LHCN-M2 (cell line): ENCODE data around the gene PRKCB. TPM values are rescaled to one million over a fixed set of nuclear protein-coding genes. Genes with fewer than 3 reads are reported as not detected.

ENCODE experiments used
- DNase-seq: peaks from one replicate; pipeline ENCODE4 v3.0.0-alpha.2; 2012; ENCODE audit warnings: low read depth
- total RNA-seq: library from RNA; depleted of rRNA; stranded (reverse); fragments of >200 nt; gene quantifications from 2 replicates; pipeline ENCODE4 v1.2.3, GENCODE V29; 2014

Gene PRKCB
- total RNA-seq, 1 experiment from 2014 or later: not detected

DNA sequence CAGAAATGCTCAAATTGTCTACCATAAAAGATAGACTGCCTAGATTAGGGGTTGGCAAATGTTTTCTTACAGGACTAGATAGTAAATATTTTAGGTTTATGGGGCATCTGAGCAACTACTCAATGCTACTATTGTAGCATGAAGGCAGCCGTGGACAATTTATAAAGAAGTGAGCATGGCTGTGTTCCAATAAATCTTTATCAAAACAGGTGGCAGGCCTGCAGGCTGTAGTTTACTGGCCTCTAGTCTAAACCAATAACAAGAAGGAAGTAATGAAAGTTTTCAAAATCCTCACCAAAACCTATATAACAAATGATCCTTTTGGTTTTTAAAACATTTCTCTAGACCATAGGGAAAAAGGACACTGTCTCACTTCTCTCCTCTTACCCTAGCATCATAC is 105.2 kb downstream of the PRKCB start:
- DNase-seq: no peak

DNA sequence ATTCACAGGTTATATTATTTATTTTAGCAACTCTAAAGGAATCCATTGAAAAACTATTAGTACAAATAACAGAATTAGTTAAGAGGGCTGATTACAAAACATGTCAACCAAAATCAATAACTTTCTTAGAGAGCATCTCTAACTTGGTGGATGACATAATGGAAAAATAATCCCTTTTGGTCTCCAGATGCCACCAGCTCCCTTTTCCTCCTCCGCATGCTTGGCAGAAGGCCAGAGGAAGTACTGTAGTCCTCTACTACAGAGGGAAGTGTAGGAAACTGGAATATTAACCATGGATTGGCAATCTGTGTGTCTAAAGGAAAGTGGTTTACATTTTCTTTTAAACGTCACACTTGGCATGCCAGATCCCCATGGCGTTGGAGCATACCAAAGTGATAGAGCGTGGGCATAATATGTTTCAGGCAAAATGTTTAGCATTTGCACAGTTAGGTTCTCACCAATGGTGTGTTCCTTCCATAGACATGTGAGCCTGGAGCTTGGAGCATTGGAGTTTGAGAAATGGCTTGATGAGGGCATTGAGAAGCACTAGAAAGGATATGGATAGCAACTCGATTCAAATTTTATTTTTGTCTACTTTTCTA is 106.3 kb downstream of the PRKCB start:
- no peak for DNase-seq

DNA sequence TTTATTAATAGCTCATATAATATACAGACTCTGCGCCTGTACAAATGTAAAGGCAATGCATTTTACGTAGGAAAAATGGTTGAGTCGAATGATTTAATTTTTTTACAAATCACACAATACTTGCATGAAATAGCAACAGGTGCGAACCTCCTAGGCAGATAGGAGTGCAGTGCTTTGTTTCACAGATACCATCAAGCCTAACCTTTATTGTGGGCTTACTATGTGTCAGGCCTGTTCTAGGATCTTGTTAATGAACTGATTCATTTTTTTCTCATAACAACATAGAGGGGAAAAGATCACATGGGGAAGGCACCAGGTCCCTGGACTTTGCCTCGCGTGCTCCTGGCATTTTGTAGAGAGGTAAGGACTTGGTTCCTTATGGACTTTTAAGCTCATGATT is 107.8 kb downstream of the PRKCB start:
- DNase-seq: no peak

DNA sequence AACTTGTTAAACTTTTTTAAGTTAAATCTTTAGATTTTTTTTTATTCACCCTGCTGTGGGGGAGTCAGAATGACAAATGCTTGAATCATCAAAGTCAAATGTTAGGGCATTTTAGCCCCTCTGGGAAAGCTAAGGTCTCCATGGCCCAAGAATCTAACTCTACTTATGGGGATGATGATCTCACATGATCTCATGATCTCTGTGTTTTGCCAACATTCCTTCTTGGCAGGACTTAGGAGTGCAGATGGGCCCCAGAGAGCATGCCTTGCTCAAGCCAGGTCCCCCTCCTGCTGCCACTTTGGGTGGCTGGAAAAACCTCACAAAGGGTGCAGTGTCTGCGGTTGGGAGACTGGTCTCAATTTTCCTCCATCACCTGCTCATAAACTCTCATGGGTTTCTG is 108.6 kb downstream of the PRKCB start:
- DNase-seq: no peak

DNA sequence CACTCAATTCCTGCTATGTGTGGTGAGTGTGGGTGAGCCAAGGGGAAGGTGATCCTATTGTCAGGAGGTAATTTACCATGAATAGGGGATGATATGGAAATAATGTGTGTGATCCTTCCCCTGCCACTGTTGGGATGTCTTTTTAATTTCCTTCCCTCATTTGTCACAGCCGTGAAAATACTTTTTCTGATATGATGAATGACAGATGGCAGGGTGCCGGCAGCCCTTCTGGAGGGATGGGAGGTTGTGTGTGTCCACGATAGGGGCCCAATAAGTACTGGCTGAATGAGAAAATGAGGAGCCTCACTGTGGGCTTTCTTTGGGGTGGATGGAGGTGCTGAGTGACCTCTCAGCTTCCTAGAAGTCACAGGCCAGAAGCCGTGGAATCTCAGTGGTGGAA is 109.5 kb downstream of the PRKCB start:
- no peak for DNase-seq

DNA sequence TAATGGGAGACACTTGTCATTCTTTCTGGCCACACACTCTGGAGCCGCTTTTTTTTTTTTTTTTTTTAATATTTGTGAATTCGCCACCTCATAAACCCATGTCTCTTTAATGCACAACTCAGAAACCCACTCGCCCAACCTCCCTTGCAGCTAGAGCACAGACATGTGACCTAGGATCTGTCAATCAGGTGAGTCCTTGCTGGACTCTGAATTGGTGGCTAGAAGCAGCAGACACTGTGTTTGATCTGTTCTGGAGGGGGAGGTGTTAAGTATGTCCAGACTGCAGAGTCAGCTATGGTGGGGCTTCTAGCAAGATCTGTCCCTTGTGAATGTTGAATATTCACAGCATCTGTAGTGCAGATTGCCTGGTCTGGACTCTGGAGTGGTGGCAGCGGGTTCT is 112.1 kb downstream of the PRKCB start:
- DNase-seq: no peak

DNA sequence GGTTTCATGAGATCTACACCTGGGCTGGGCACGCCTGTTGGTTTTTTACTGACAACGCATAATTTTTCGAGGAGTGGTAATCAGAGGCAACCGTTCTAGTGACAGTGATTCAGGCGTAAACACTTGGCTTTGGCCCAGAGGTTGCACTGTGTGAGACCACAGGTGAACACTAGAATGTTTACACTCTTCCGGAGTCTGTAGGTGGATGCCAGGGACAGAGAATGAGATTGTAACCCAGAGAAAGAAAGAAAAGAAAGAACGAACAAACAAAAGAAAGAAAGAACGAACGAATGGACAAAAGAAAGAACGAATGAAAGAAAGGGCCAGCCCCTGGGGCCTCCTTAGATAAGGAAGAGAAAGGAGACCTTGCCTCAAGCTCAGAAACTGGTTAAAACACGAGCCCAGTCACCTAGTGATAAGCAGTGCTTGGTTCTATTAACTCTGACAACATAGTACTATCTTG is 113.2 kb downstream of the PRKCB start:
- no peak for DNase-seq

DNA sequence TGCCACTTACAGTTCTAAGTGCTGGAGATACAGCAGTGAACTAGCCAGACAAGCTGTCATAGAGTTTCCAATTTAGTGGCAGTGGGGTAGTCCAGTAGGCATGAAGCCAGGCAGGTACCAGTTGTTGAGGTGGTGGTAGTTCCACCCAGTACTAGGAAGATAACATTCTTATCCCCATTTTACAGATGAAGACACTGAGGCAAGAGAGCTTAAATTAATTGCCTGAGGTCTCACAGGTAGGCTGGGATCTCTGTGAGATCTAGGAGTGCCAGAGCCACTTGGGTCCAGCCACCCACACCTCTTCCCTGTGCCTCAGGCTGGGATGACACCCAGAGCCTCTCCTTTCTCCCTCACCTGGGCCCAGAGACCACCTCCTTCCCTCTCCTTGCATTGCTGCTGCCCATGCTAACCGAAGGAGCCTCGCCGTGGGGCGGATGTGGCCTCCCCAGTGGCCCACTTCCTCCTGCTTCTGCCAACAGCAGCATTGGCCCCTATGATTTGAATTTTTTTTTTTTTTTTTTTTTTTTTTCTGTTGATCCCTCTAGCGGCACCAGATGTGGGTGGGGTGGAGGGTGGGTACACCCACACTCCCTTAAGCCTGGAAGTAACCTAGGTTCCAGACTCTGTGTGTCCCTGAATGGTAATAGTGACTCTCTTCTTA is 114.0 kb downstream of the PRKCB start:
- DNase-seq: no peak

DNA sequence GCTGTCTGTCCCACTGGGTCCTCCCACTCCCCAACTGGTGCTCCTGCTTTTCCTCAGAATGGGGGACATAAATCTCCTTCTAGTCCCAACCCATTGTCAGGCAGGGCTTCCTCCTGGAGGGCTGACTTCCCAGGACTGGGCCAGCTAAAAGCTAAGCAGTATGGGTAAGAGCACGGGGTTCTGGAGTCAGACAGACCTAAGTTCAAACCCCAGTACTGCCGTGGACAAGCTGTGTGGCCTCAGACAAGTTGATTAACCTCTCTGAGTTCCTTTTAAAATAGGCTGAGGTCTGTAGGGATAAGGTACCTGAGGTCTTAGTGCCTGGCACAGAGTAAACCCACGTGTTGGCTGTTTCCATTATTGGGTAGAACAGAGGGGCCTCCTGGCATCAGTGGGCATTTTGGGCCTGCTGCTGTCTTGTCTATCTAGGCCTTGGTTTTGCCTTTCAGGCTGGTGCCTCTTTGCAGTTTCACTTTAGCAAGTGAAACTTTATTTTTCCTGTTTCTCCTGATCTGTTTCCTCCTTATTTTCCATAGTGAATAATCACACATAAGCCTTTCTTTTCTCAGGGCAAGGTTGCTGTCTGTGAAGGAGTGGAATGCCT is 114.6 kb downstream of the PRKCB start:
- DNase-seq: no peak

DNA sequence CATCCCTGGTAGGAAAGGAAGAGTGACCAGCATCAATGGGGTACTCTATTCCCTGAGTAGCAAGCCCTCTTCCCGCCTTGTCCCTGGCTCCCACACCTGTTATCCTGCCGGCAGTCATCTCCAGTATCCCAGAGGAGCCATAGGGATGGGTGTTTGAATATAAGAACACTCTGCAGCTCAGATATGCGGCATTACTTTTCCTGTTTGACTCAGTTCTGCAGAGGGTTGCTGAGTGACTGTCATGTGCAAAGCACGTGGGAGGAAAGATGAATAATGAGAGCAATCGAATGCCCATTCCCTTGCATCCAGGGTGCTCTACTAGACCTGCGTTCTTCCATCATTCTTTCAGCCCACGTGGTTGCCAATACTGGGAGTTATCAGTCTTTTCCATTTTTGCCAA is 115.1 kb downstream of the PRKCB start:
- no peak for DNase-seq

DNA sequence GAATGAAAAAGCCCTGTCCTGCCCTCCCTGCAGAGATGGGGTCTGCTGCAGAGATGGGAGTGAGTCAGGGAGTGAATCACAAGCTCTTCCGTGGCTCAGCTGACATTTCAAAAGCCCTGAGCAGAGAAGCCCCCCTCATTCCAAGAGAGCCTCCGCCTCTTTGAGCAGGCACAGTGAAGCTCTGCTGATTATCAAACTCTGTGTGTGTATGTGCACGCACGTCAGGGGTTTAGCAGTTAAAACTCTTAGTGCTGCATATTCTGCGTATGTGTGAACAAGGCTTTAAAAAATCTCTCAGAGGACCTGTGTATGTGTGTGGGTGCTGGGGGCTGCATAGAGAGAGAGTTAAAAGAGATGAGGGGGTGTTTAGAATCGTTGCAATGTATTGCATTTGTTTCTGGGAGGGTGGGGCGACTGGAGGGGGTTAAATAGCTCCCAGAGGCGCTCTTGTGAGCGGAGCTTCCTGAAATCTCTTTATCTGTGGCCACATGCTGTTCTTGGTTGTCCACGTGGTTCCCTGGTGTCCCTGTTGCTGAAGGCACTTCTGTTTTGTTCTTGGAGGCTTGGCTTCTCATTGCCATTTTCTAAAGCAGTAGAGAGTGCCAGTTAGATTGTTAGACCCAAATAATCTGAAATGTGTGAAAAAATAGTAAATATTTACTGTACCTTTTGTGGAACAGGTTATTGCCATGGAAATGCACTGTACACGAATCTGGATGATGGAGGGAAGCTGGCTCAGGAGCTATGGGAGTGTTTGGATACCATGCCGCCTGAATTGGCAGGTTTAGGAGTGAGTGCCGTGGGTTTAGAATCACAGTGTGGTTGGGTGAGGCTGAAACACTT is 116.6 kb downstream of the PRKCB start:
- no peak for DNase-seq

DNA sequence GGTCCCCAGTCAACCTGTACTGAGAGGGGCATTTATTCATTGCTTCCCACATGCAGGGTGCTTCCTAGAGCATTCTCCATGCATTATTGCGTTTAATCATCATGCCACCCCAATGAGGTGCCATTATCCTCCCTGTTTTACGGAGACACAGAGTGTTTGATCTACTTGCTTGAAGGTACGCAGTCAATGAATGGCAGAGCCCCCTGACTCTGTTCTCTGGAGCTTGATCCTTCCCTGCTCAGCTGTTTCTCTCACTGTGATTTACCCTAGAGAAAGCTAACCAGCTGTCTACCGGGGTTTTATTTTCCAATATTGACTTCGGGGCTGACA is 117.2 kb downstream of the PRKCB start:
- DNase-seq: no peak

DNA sequence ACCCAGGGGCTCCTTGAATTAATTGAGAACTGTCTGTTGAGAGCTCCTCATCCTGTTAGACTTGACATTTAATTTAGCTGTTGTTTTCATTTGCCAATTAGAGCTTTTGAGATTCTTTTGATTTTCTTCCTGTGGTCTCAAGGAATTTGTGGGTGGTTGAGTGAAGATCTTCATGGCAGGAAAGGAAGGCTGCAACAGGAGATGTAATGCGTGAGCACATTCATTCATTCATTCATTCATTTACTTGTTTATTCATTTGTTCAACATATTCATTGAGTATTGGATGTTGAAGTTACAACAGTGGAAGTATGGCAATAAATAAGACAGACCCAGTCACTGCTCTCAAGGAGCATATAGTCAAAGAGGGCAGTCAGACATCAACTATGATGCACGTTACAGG is 117.7 kb downstream of the PRKCB start:
- DNase-seq: no peak

DNA sequence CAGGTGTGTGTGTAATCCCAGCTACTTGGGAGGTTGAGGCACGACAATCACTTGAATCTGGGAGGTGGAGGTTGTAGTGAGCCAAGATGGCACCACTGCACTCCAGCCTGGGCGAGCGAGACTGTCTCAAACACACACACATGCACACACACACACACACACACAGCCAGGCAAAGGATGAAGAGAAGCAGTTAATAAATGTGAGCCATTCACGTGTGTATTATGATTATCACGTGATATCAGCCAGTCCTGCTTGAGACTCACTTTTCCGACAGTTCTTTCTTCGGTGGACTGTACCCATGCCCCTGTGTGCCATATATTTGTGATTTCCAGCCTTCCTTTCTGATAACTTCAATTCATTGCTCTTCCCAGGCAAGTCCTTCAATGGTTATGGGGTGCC is 119.3 kb downstream of the PRKCB start:
- DNase-seq: no peak

DNA sequence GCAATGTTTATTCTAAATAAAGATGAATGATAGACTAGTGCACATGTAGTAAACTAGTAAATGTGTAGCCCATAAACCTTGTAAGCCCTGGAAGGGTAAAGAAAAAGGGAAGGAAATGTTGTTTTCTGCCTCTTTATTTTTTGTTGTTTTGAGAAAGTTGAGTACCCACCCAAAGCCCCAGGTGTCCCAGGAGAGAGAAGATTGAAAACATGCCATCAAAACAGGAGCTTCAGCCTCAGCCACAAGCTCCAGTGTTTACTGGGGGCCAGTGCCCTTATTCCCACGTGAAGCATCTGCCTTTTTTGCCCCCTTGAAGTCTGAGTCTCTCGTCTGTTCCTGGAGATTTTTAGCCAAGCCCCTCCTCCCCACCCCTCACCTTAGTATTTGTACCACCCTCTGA is 121.5 kb downstream of the PRKCB start:
- DNase-seq: no peak

DNA sequence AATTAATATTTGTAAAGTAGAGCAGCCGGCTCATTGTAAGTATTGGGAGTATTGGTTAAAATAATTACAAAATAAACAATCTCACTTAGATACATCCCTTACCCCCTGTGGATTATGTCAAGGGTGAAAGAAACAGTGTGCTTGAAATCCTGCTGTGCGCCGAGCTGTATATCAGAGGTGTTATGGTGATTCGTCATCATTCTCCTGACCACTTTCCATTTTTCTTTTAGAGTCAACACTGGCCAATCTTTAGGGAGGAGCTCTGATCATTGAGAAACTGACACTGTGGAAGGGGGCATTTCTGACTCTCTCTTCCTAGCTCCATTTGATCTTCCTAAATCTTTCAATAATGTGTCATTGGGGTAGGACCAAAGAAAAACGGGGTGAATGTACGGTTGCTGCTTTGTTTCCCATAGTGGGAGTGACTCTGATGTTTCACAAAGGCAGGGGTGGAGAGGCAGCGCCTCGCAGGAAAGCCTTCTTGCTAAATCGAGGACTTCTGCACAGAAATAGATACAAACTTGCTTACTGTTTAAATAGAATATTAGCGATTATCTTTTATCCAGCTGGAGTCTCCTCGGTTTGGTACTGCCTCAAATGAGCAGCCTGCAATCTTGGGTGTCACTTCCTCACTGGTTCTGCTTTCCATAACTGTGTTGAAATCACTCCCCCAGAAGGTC is 123.4 kb downstream of the PRKCB start:
- DNase-seq: no peak

DNA sequence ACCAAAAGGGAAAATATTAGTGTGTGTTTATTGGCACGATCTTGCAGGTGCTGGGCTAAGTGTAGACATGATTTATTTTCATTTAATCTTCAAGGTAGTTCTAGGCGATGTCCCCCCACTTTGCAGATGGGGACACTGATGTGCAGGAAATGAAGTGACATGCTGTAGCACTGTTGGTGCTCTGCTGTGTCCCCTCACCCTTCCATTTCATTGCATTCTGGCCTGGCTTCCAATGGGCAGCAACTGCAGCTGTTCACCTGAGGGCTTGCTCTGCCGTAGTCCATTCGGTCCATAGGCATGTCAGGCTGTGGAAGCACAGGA is 123.9 kb downstream of the PRKCB start:
- DNase-seq: no peak

DNA sequence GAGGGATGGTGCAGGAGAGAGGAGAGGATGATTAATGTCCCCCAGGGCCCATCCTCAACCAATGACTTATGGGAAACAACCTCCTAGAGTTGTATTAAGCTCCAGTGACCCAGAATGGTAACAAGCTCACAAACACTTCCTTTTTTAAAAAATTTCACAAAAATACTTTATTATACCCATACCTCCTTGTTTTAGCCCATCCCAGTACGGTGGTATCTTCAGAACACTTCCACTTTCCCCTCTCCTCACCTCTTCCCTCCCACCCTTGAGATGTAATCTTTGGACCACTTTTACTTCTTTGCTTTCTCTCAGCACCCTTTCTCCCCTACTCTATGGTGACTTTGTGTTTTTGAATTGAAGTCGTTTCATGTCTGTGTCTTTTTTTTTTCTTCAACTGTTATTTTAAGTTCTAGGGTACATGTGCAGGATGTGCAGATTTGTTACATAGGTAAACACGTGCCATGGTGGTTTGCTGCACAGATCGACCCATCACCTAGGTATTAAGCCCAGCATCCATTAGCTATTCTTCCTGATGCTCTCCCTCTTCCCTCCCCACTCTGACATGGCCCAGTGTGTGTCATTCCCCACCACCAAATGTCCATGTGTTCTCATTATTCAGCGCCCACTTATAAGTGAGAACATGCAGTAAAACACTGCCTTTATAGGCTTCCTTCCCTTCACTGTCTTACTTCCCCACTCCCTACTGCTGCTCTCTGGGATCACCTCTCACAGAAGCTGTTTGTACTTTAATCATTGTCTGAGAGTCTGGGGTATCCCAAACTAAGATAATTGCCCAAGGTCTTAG is 124.5 kb downstream of the PRKCB start:
- DNase-seq: no peak

DNA sequence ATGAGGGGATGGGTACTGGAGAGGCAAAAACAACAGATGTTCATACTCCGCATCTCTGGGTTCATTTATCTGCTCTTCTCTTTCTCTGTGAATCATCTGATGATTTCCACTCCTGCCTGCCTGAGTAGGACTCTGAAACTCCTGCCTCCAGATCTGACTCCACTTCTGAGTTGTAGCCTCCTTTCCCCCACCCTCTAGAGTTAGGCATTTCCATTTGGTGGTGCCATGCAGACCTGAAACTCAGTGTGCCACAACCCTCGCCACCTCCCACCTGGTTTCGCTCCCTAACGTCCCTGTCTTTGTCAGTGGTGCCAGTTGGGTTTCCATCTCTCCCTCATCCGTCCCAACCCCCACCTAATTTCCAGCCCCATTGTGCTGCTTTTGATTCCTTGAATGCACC is 126.2 kb downstream of the PRKCB start:
- DNase-seq: no peak

DNA sequence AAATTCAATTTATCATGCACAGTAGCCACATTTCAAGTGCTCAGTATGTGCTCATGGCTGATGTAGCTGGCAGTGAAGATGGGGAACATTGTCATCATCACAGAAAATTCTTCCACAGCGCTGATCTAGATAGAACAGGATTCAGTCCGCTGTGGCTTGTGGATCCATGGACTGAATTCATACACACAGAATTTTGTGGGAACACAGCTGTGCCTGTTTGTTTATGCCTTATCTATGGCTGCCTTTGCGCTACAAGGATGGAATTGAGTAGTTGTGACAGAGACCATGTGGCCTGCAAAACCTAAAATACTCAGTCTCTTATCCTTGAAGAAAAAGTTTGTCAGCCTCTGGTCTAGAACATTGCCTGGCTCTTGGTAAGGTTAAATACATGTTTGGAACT is 128.4 kb downstream of the PRKCB start:
- DNase-seq: no peak

DNA sequence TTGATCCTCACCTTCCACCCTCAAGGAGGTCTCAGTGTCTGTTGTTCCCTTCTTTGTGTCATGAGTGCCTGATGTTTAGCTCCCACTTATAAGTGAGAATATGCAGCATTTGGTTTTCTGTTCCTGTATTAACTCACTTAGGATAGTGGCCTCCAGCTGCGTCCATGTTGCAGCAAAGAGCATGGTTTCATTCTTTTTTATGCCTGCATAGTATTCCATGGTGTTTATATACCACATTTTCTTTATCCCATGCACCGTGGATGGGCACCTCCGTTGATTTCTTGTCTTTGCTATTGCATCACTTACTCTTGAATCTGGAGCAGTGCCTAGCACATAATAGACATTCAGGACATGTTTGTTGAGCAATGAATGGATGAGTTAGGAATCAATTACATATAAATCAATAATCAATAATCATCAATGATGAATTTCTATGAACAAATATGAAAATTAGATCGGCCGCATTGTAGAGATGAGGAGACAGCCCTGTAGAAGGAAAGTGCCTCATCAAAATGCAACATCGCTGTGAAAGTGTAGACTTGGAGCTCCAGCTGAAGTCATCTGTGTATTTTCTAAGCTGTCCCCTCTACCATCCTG is 129.5 kb downstream of the PRKCB start:
- DNase-seq: no peak
